ENCODE results near the gene APOL1.

APOL1 gene

GRCh38 chr22:36212901-36213300 lies 40.0 kb upstream of the APOL1 start:
- no peak overlapping the region for H3K27ac ChIP-seq (ENCODE audit: low read length)

GRCh38 chr22:36213586-36213985 lies 39.3 kb upstream of the APOL1 start:
- Histone ChIP-seq H3K4me3 (ENCODE audit: low read length) (no peak overlapping the region), H3K27ac (ENCODE audit: low read length) (no peak overlapping the region), H3K36me3 (ENCODE audit: control insufficient read depth, low read depth, low read length) (no peaks in the 10 kb centered on the region), H3K4me1 (ENCODE audit: control insufficient read depth, low read depth, low read length) (no peaks in the 10 kb centered on the region), H3K9me3 (ENCODE audit: control insufficient read depth, low read depth, low read length) (no peaks in the 10 kb centered on the region), H3K9ac (ENCODE audit: low read length) (no peak overlapping the region), H3K27me3 (ENCODE audit: control insufficient read depth, insufficient read depth, low read length) (no peaks in the 10 kb centered on the region)

More at GRCh38 chr22:36212901-36213300, 40.0 kb upstream of the APOL1 start:
- H3K27me3 ChIP-seq (ENCODE audit: control insufficient read depth, insufficient read depth, low read length): no peaks in the 10 kb centered on the region
- no peaks in the 10 kb centered on the region for H3K4me1 ChIP-seq (ENCODE audit: control insufficient read depth, low read depth, low read length)
- H3K4me3 ChIP-seq (ENCODE audit: low read length): no peak overlapping the region
- H3K9me3 ChIP-seq (ENCODE audit: control insufficient read depth, low read depth, low read length): no peaks in the 10 kb centered on the region
- H3K9ac ChIP-seq (ENCODE audit: low read length): no peak overlapping the region
- no peaks in the 10 kb centered on the region for H3K36me3 ChIP-seq (ENCODE audit: control insufficient read depth, low read depth, low read length)

GRCh38 chr22:36215981-36216380 lies 37.0 kb upstream of the APOL1 start:
- Histone ChIP-seq H3K9ac (ENCODE audit: low read length) (no peak overlapping the region), H3K36me3 (ENCODE audit: control insufficient read depth, low read depth, low read length) (no peaks in the 10 kb centered on the region), H3K27ac (ENCODE audit: low read length) (no peak overlapping the region), H3K9me3 (ENCODE audit: control insufficient read depth, low read depth, low read length) (no peaks in the 10 kb centered on the region), H3K4me1 (ENCODE audit: control insufficient read depth, low read depth, low read length) (no peaks in the 10 kb centered on the region), H3K27me3 (ENCODE audit: control insufficient read depth, insufficient read depth, low read length) (no peaks in the 10 kb centered on the region), H3K4me3 (ENCODE audit: low read length) (no peak overlapping the region)

GRCh38 chr22:36218648-36219193 lies 34.2 kb upstream of the APOL1 start:
- H3K9ac ChIP-seq (ENCODE audit: low read length): no peak overlapping the region
- no peaks in the 10 kb centered on the region for H3K27me3 ChIP-seq (ENCODE audit: control insufficient read depth, insufficient read depth, low read length)
- H3K27ac ChIP-seq (ENCODE audit: low read length): no peak overlapping the region
- H3K9me3 ChIP-seq (ENCODE audit: control insufficient read depth, low read depth, low read length): no peaks in the 10 kb centered on the region
- peaks cover 5% of the 10 kb centered on the region for H3K4me1 ChIP-seq (ENCODE audit: control insufficient read depth, low read depth, low read length)
- H3K36me3 ChIP-seq (ENCODE audit: control insufficient read depth, low read depth, low read length): no peaks in the 10 kb centered on the region
- no peak overlapping the region for H3K4me3 ChIP-seq (ENCODE audit: low read length)

GRCh38 chr22:36220451-36220921 lies 32.4 kb upstream of the APOL1 start:
- Histone ChIP-seq H3K4me1 (ENCODE audit: control insufficient read depth, low read depth, low read length) (peaks cover 5% of the 10 kb centered on the region), H3K27me3 (ENCODE audit: control insufficient read depth, insufficient read depth, low read length) (no peaks in the 10 kb centered on the region), H3K9me3 (ENCODE audit: control insufficient read depth, low read depth, low read length) (no peaks in the 10 kb centered on the region), H3K4me3 (ENCODE audit: low read length) (no peak overlapping the region), H3K9ac (ENCODE audit: low read length) (no peak overlapping the region), H3K36me3 (ENCODE audit: control insufficient read depth, low read depth, low read length) (no peaks in the 10 kb centered on the region), H3K27ac (ENCODE audit: low read length) (no peak overlapping the region)

GRCh38 chr22:36221799-36222751 lies 30.9 kb upstream of the APOL1 start:
- no peaks in the 10 kb centered on the region for H3K27me3 ChIP-seq (ENCODE audit: control insufficient read depth, insufficient read depth, low read length)
- no peak overlapping the region for H3K4me3 ChIP-seq (ENCODE audit: low read length)
- H3K9ac ChIP-seq (ENCODE audit: low read length): no peak overlapping the region
- H3K4me1 ChIP-seq (ENCODE audit: control insufficient read depth, low read depth, low read length): peaks cover 5% of the 10 kb centered on the region
- H3K9me3 ChIP-seq (ENCODE audit: control insufficient read depth, low read depth, low read length): no peaks in the 10 kb centered on the region
- no peak overlapping the region for H3K27ac ChIP-seq (ENCODE audit: low read length)
- no peaks in the 10 kb centered on the region for H3K36me3 ChIP-seq (ENCODE audit: control insufficient read depth, low read depth, low read length)

GRCh38 chr22:36222887-36223450 lies 30.0 kb upstream of the APOL1 start:
- Histone ChIP-seq H3K36me3 (ENCODE audit: control insufficient read depth, low read depth, low read length) (peaks cover 4% of the 10 kb centered on the region), H3K9me3 (ENCODE audit: control insufficient read depth, low read depth, low read length) (no peaks in the 10 kb centered on the region), H3K27ac (ENCODE audit: low read length) (no peak overlapping the region), H3K4me3 (ENCODE audit: low read length) (no peak overlapping the region), H3K27me3 (ENCODE audit: control insufficient read depth, insufficient read depth, low read length) (no peaks in the 10 kb centered on the region), H3K9ac (ENCODE audit: low read length) (no peak overlapping the region), H3K4me1 (ENCODE audit: control insufficient read depth, low read depth, low read length) (peaks cover 5% of the 10 kb centered on the region)

- Histone ChIP-seq H3K9me3 (ENCODE audit: control insufficient read depth, low read depth, low read length) (no peaks in the 10 kb centered on the region), H3K4me1 (ENCODE audit: control insufficient read depth, low read depth, low read length) (peaks cover 5% of the 10 kb centered on the region), H3K36me3 (ENCODE audit: control insufficient read depth, low read depth, low read length) (peaks cover 5% of the 10 kb centered on the region), H3K27ac (ENCODE audit: low read length) (no peak overlapping the region), H3K9ac (ENCODE audit: low read length) (no peak overlapping the region), H3K4me3 (ENCODE audit: low read length) (no peak overlapping the region), H3K27me3 (ENCODE audit: control insufficient read depth, insufficient read depth, low read length) (no peaks in the 10 kb centered on the region)
Observed at GRCh38 chr22:36223504-36223903, 29.4 kb upstream of the APOL1 start.

- no peak overlapping the region for H3K9ac ChIP-seq (ENCODE audit: low read length)
- no peaks in the 10 kb centered on the region for H3K9me3 ChIP-seq (ENCODE audit: control insufficient read depth, low read depth, low read length)
- H3K4me1 ChIP-seq (ENCODE audit: control insufficient read depth, low read depth, low read length): peaks cover 5% of the 10 kb centered on the region
- H3K27me3 ChIP-seq (ENCODE audit: control insufficient read depth, insufficient read depth, low read length): no peaks in the 10 kb centered on the region
- H3K27ac ChIP-seq (ENCODE audit: low read length): no peak overlapping the region
- no peak overlapping the region for H3K4me3 ChIP-seq (ENCODE audit: low read length)
- peaks cover 5% of the 10 kb centered on the region for H3K36me3 ChIP-seq (ENCODE audit: control insufficient read depth, low read depth, low read length)
Observed at GRCh38 chr22:36224245-36224644, 28.7 kb upstream of the APOL1 start.

GRCh38 chr22:36225333-36225922 lies 27.5 kb upstream of the APOL1 start:
- H3K27ac ChIP-seq (ENCODE audit: low read length): no peak overlapping the region
- H3K9me3 ChIP-seq (ENCODE audit: control insufficient read depth, low read depth, low read length): no peaks in the 10 kb centered on the region
- no peaks in the 10 kb centered on the region for H3K27me3 ChIP-seq (ENCODE audit: control insufficient read depth, insufficient read depth, low read length)
- peaks cover 5% of the 10 kb centered on the region for H3K4me1 ChIP-seq (ENCODE audit: control insufficient read depth, low read depth, low read length)
- peaks cover 5% of the 10 kb centered on the region for H3K36me3 ChIP-seq (ENCODE audit: control insufficient read depth, low read depth, low read length)
- H3K4me3 ChIP-seq (ENCODE audit: low read length): no peak overlapping the region
- H3K9ac ChIP-seq (ENCODE audit: low read length): no peak overlapping the region

GRCh38 chr22:36226189-36226588 lies 26.7 kb upstream of the APOL1 start:
- Histone ChIP-seq H3K4me3 (ENCODE audit: low read length) (no peak overlapping the region), H3K27me3 (ENCODE audit: control insufficient read depth, insufficient read depth, low read length) (no peaks in the 10 kb centered on the region), H3K4me1 (ENCODE audit: control insufficient read depth, low read depth, low read length) (peaks cover 5% of the 10 kb centered on the region), H3K36me3 (ENCODE audit: control insufficient read depth, low read depth, low read length) (peaks cover 5% of the 10 kb centered on the region), H3K27ac (ENCODE audit: low read length) (no peak overlapping the region), H3K9me3 (ENCODE audit: control insufficient read depth, low read depth, low read length) (no peaks in the 10 kb centered on the region), H3K9ac (ENCODE audit: low read length) (no peak overlapping the region)

Data from iPS-18a (cell line).